Gastroesophageal sphincter (tissue), 4 donors: ENCODE measurements around the gene ITIH3. TPM values are rescaled to one million over a fixed set of nuclear protein-coding genes. Genes with fewer than 3 reads are reported as not detected.

Experiments used
- ATAC-seq: fragments of 150-250 bp; one replicate; pipeline ENCODE4 v1.9.1; 2016; ENCODE audit warnings: mild to moderate bottlenecking, moderate library complexity
- H3K27ac ChIP-seq, 4 donors: fragments of 200-600 bp; sonication (generic) in 3 of 4; 1 replicate in 3 of 4; 2 replicates in 1 of 4; pipeline ENCODE4 v1.5.1; 2016 to 2019
- H3K27me3 ChIP-seq: fragments of 200-600 bp; sonication (generic); one replicate; pipeline ENCODE4 v1.5.1; 2019
- H3K36me3 ChIP-seq, 2 donors: fragments of 200-600 bp; sonication (generic); one replicate each; pipeline ENCODE4 v1.5.1; 2019; ENCODE audit warnings: control low read depth in 1 of 2
- H3K4me1 ChIP-seq, 3 donors: fragments of 200-600 bp; sonication (generic); 1 replicate in 2 of 3; 2 replicates in 1 of 3; pipeline ENCODE4 v1.5.1; 2016 to 2019; ENCODE audit warnings: control low read depth in 2 of 3
- H3K4me3 ChIP-seq, 2 donors: fragments of 200-600 bp; sonication (generic); one replicate each; pipeline ENCODE4 v1.5.1; 2019; ENCODE audit warnings: mild to moderate bottlenecking in 1 of 2, moderate library complexity in 1 of 2
- H3K9me3 ChIP-seq, 3 donors: fragments of 200-600 bp; sonication (generic); one replicate each; pipeline ENCODE4 v1.5.1; 2017 to 2019; ENCODE audit warnings: control low read depth in 2 of 3
- EP300 ChIP-seq: sonication (generic); formaldehyde crosslinking; IDR thresholded peaks from one replicate; pipeline ENCODE4 v1.6.1; 2017; ENCODE audit warnings: antibody characterized with exemption, mild to moderate bottlenecking
- POLR2A ChIP-seq, 2 donors: fragments of 450-650 bp; IDR thresholded peaks; one replicate each; pipeline ENCODE4 v1.6.1; 2017; ENCODE audit warnings: antibody characterized with exemption in 2 of 2, mild to moderate bottlenecking in 2 of 2, moderate library complexity in 1 of 2
- POLR2AphosphoS5 ChIP-seq: sonication (generic); formaldehyde crosslinking; IDR thresholded peaks from one replicate; pipeline ENCODE4 v1.6.1; 2017; ENCODE audit warnings: antibody characterized with exemption
- WGBS, 2 donors: methylation state at CpG; one replicate each; pipeline ENCODE4 v1.1.5; 2018; ENCODE audit warnings: low coverage in 1 of 2; 5-methylcytosine and 5-hydroxymethylcytosine counted together
- total RNA-seq, 4 donors: library from RNA; depleted of rRNA; stranded (reverse); fragments of >200 nt; gene quantifications; one replicate each; pipeline ENCODE4 v1.1.0, GENCODE V29; 2016
- TF ChIP-seq, protein P1 (sequence below), 4 experiments: fragments of 200-600 bp in 2 of 4; fragments of 450-650 bp in 2 of 4; sonication (generic) in 1 of 4; IDR thresholded peaks; one replicate each; pipeline ENCODE4 v1.5.1; 2017 to 2019; ENCODE audit warnings: antibody characterized with exemption in 4 of 4, mild to moderate bottlenecking in 2 of 4, moderate library complexity in 2 of 4

ITIH3 gene, protein sequence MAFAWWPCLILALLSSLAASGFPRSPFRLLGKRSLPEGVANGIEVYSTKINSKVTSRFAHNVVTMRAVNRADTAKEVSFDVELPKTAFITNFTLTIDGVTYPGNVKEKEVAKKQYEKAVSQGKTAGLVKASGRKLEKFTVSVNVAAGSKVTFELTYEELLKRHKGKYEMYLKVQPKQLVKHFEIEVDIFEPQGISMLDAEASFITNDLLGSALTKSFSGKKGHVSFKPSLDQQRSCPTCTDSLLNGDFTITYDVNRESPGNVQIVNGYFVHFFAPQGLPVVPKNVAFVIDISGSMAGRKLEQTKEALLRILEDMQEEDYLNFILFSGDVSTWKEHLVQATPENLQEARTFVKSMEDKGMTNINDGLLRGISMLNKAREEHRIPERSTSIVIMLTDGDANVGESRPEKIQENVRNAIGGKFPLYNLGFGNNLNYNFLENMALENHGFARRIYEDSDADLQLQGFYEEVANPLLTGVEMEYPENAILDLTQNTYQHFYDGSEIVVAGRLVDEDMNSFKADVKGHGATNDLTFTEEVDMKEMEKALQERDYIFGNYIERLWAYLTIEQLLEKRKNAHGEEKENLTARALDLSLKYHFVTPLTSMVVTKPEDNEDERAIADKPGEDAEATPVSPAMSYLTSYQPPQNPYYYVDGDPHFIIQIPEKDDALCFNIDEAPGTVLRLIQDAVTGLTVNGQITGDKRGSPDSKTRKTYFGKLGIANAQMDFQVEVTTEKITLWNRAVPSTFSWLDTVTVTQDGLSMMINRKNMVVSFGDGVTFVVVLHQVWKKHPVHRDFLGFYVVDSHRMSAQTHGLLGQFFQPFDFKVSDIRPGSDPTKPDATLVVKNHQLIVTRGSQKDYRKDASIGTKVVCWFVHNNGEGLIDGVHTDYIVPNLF
- total RNA-seq = 1 to 10 TPM in 1 of 4 donors, under 1 TPM in 2, not detected in 1; 0.27 to 9.7 (median 0.89) TPM

DNA sequence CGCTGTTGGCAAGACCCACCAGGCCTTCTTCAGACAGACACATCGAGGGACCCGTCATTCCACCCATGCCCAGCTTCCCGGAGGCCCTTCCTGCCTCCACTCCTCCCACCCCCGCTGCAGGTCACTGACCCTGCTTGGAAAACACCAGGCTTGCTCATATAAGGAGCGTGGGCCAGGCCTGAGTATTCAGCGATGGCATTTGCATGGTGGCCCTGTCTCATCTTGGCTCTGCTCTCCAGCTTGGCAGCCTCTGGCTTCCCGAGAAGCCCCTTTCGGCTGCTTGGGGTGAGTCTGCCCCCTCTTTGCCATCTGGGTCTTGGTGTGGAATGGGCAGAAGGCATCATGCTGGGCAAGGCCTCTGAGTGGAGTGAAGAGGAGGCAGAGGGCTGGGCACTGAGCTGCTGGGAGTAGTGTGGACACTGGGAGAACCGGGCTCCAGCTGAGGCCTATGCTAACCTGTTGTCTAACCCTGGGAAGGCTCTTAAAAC is at the start of gene ITIH3:
Gene ITIH3 (plus strand): TSS at position 185 of the 488 bp plus-strand sequence. CDS start 8 bp downstream, at position 193.
- H3K36me3 ChIP-seq = no peaks in the 10 kb centered on the region
- ATAC-seq = no peak
- no peaks in the 10 kb centered on the region for H3K4me1 ChIP-seq
- no peak within 1 kb of the TSS for H3K27ac ChIP-seq
- H3K9me3 ChIP-seq = no peaks in the 10 kb centered on the region
- H3K4me3 ChIP-seq = no peak within 1 kb of the TSS
- TF ChIP-seq, protein P1, sequence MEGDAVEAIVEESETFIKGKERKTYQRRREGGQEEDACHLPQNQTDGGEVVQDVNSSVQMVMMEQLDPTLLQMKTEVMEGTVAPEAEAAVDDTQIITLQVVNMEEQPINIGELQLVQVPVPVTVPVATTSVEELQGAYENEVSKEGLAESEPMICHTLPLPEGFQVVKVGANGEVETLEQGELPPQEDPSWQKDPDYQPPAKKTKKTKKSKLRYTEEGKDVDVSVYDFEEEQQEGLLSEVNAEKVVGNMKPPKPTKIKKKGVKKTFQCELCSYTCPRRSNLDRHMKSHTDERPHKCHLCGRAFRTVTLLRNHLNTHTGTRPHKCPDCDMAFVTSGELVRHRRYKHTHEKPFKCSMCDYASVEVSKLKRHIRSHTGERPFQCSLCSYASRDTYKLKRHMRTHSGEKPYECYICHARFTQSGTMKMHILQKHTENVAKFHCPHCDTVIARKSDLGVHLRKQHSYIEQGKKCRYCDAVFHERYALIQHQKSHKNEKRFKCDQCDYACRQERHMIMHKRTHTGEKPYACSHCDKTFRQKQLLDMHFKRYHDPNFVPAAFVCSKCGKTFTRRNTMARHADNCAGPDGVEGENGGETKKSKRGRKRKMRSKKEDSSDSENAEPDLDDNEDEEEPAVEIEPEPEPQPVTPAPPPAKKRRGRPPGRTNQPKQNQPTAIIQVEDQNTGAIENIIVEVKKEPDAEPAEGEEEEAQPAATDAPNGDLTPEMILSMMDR (IDR thresholded peaks at IDR 0.05) = no peak
- no peaks in the 10 kb centered on the region for H3K27me3 ChIP-seq
- WGBS, 2 donors = 51 to 69% methylated on average over 3 to 4 of the region's 10 CpGs

DNA sequence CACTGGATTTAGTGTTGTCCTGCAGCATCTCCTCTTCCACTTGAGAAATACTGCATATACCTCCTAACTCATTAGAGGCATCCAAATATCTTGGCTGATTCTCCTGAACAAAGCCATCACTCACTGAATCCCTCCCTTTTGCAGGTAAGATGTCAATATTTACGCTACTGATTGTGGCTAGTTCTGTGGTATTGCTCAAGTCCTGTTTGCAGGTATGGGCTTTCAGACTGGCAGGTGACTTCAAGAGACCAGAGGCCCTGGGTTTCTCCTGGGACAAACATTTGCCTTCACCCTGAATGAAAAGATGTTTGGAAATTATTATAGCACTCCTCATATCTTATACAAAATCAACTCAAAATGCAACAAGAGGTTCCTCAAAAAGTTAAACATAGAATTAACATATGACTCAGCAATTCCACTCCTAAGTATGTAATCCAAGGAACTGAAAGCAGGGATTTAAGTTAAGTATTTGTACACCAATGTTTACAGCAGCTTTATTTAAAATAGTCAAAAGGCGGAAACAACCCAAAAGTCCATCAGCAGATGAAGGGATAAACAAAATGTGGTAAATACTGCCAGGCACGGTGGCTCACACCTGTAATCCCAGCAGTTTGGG is 42.4 kb upstream of the ITIH3 start:
- H3K4me1 ChIP-seq = no peaks in the 10 kb centered on the region
- H3K27me3 ChIP-seq = no peaks in the 10 kb centered on the region
- ATAC-seq = no peak
- no peak overlapping the region for H3K27ac ChIP-seq
- WGBS, 2 donors = 85 to 100% methylated on average over 2 to 3 of the region's 3 CpGs
- no peak overlapping the region for H3K4me3 ChIP-seq
- H3K36me3 ChIP-seq = peaks cover 0 to 96% of the 10 kb centered on the region in 2 donors
- TF ChIP-seq EP300 (no peak), POLR2A (IDR thresholded peaks at IDR 0.05) (no peak), POLR2AphosphoS5 (no peak)
- TF ChIP-seq, protein P1 (IDR thresholded peaks at IDR 0.05) = no peak
- no peaks in the 10 kb centered on the region for H3K9me3 ChIP-seq

- H3K9me3 ChIP-seq = no peaks in the 10 kb centered on the region
- no peaks in the 10 kb centered on the region for H3K27me3 ChIP-seq
- peaks cover 0 to 96% of the 10 kb centered on the region in 2 donors for H3K36me3 ChIP-seq
- 89 to 91% methylated on average over 4 of the region's 4 CpGs for WGBS, 2 donors
- TF ChIP-seq, protein P1 (IDR thresholded peaks at IDR 0.05) = no peak
- TF ChIP-seq POLR2A (IDR thresholded peaks at IDR 0.05) = no peak
- no peak for ATAC-seq
- H3K27ac ChIP-seq = no peak overlapping the region
- H3K4me1 ChIP-seq = no peaks in the 10 kb centered on the region
- no peak overlapping the region for H3K4me3 ChIP-seq
Observed at GRCh38 chr3:52754373-52754772, 40.2 kb upstream of the ITIH3 start.

DNA sequence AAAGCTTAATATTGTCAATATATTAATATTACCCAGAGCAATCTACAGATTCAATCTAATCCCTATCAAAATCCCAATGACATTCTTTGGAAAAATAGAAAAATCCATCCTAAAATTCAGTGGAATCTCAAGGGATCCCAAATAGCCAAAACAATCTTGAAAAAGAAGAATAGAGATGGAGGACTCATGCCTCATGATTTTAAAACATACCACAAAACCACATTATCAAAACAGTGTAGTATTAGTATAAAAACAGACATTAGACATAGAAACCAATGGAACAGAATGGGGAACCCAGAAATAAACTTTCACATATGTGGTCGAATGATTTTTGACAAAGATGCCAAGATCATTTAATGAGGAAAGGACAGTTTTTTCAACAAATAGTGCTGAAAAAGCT is 38.5 kb upstream of the ITIH3 start:
- Histone ChIP-seq H3K27ac (no peak overlapping the region), H3K4me3 (no peak overlapping the region), H3K36me3 (peaks cover 0 to 96% of the 10 kb centered on the region in 2 donors), H3K4me1 (no peaks in the 10 kb centered on the region), H3K27me3 (no peaks in the 10 kb centered on the region), H3K9me3 (no peaks in the 10 kb centered on the region)
- no peak for ATAC-seq
- TF ChIP-seq POLR2A (IDR thresholded peaks at IDR 0.05) = no peak
- TF ChIP-seq EP300 = no peak
- no peak for TF ChIP-seq POLR2AphosphoS5
- TF ChIP-seq, protein P1 (IDR thresholded peaks at IDR 0.05) = no peak
- WGBS, 2 donors = 88 to 91% methylated on average over 1 of the region's 1 CpG
